NT2/D1 (cell line): ENCODE results near the gene TGM6.

ENCODE experiments used
- DNase-seq: peaks from one replicate; pipeline ENCODE4 v3.0.0-alpha.2; 2011; ENCODE audit warnings: low read depth, low spot score
- H3K27me3 ChIP-seq: 2 replicates; pipeline ENCODE4 v1.6.0; 2011; ENCODE audit warnings: mild to moderate bottlenecking; ENCODE audit not compliant: insufficient read length, insufficient read depth
- H3K36me3 ChIP-seq: 2 replicates; pipeline ENCODE4 v1.6.1; 2011; ENCODE audit warnings: mild to moderate bottlenecking, low read length, mixed read lengths; ENCODE audit not compliant: insufficient read depth, insufficient read length
- H3K4me1 ChIP-seq: 2 replicates; pipeline ENCODE4 v1.5.1; 2011; ENCODE audit not compliant: insufficient read depth, insufficient read length
- H3K4me3 ChIP-seq: 2 replicates; pipeline ENCODE4 v1.5.1; 2011; ENCODE audit warnings: low read depth; ENCODE audit not compliant: insufficient read length
- H3K9ac ChIP-seq: 2 replicates; pipeline ENCODE4 v1.6.0; 2011; ENCODE audit warnings: low read depth; ENCODE audit not compliant: insufficient read length
- H3K9me3 ChIP-seq: 2 replicates; pipeline ENCODE4 v1.5.1; 2011; ENCODE audit warnings: mild to moderate bottlenecking, low read length; ENCODE audit not compliant: insufficient read depth
- SUZ12 ChIP-seq: IDR thresholded peaks from 2 replicates; pipeline ENCODE4 v1.6.1; 2011; ENCODE audit not compliant: insufficient read length, insufficient read depth; ENCODE audit errors: extremely low read depth
- YY1 ChIP-seq: IDR thresholded peaks from 2 replicates; pipeline ENCODE4 v1.6.1; 2011; ENCODE audit not compliant: insufficient read length, insufficient read depth
- ZNF274 ChIP-seq: IDR thresholded peaks from 2 replicates; pipeline ENCODE4 v1.6.1; 2011; ENCODE audit warnings: mild to moderate bottlenecking, low read depth, low read length

The TGM6 gene

GRCh38 chr20:2476742-2477615, 96.3 kb downstream of the TGM6 start:
- H3K36me3 ChIP-seq = no peaks in the 10 kb centered on the region
- H3K27me3 ChIP-seq = no peaks in the 10 kb centered on the region
- H3K4me3 ChIP-seq = no peak overlapping the region
- H3K9ac ChIP-seq = no peak overlapping the region
- DNase-seq = no peak
- peaks cover 9% of the 10 kb centered on the region; the same call in 1 of the 2 replicates for H3K9me3 ChIP-seq
- H3K4me1 ChIP-seq = peaks cover 2% of the 10 kb centered on the region
- no peak for TF ChIP-seq ZNF274
- no peak for TF ChIP-seq SUZ12
- TF ChIP-seq YY1 = no peak

DNA sequence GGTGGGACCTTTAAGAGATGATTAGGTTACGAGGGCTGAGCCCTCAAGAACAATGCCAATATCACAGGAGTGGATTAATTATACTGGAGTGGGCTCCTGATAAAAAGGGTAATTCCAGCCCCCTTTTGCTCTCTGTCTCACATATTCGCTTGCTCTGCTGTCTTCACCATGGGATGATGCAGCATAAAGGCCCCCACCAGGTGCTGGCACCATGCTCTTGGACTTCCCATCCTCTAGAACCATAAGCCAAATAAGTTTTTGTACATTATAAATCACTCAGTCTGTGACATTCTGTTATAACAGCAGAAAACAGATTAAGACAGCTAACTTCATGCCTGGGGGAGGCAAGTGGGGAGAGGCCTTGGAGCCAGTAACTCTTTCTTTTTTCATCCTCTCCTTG, 99.7 kb downstream of the TGM6 start:
- H3K27me3 ChIP-seq = no peaks in the 10 kb centered on the region
- peaks cover 23% of the 10 kb centered on the region for H3K36me3 ChIP-seq
- DNase-seq = no peak
- H3K4me3 ChIP-seq = no peak overlapping the region
- peaks cover 2% of the 10 kb centered on the region for H3K4me1 ChIP-seq
- TF ChIP-seq SUZ12 = no peak
- TF ChIP-seq YY1 = no peak
- TF ChIP-seq ZNF274 = no peak
- H3K9ac ChIP-seq = no peak overlapping the region
- peaks cover 9% of the 10 kb centered on the region; the same call in 1 of the 2 replicates for H3K9me3 ChIP-seq
